OCI-LY1 (cell line): Measurements from ENCODE around the gene ORC2.
"Not testable (repeated sequence)": the region's sequence is repeated elsewhere in the genome, so short reads cannot be mapped to it uniquely, and the experiment has no call there.

Experiments
- H2AFZ ChIP-seq: fragments of 200-600 bp; sonication (generic), shearing (Covaris generic); 2 replicates; pipeline ENCODE4 v1.6.0; 2014; ENCODE audit warnings: antibody characterized with exemption, mild to moderate bottlenecking, low read length
- H3F3A ChIP-seq: fragments of 200-600 bp; sonication (generic), shearing (Covaris generic); 2 replicates; pipeline ENCODE4 v1.6.0; 2014; ENCODE audit warnings: mild to moderate bottlenecking, antibody characterized with exemption, low read length, moderate library complexity; ENCODE audit not compliant: insufficient read depth
- H3K27ac ChIP-seq: fragments of 200-600 bp; sonication (generic); 2 replicates; pipeline ENCODE4 v1.5.1; 2014; ENCODE audit warnings: low read length, mixed run types, mild to moderate bottlenecking, low read depth; ENCODE audit not compliant: poor library complexity, severe bottlenecking
- H3K27me3 ChIP-seq: fragments of 200-600 bp; sonication (generic); 2 replicates; pipeline ENCODE4 v1.6.0; 2014; ENCODE audit warnings: antibody characterized with exemption, mild to moderate bottlenecking, low read length, moderate library complexity; ENCODE audit not compliant: insufficient read depth
- H3K36me3 ChIP-seq: fragments of 200-600 bp; sonication (generic); 2 replicates; pipeline ENCODE4 v1.6.1; 2014; ENCODE audit warnings: mild to moderate bottlenecking, antibody characterized with exemption, low read length, moderate library complexity, mixed read lengths; ENCODE audit not compliant: insufficient read depth
- H3K4me1 ChIP-seq: fragments of 200-600 bp; sonication (generic); 2 replicates; pipeline ENCODE4 v1.5.1; 2014; ENCODE audit warnings: mild to moderate bottlenecking, low read length, moderate library complexity; ENCODE audit not compliant: insufficient read depth, severe bottlenecking
- H3K4me2 ChIP-seq: fragments of 200-600 bp; sonication (generic), shearing (Covaris generic); 2 replicates; pipeline ENCODE4 v1.6.1; 2014; ENCODE audit warnings: low read length
- H3K4me3 ChIP-seq: fragments of 200-600 bp; sonication (generic); 2 replicates; pipeline ENCODE4 v1.5.1; 2014; ENCODE audit warnings: low read length, low read depth, mild to moderate bottlenecking, mixed read lengths; ENCODE audit not compliant: poor library complexity, severe bottlenecking
- H3K79me2 ChIP-seq: fragments of 200-600 bp; shearing (Covaris generic); 2 replicates; pipeline ENCODE4 v1.6.1; 2016; ENCODE audit warnings: mixed run types, low read length, mixed read lengths; ENCODE audit not compliant: insufficient read depth
- H3K9ac ChIP-seq: fragments of 200-600 bp; sonication (generic), shearing (Covaris generic); 2 replicates; pipeline ENCODE4 v1.6.1; 2014; ENCODE audit warnings: mild to moderate bottlenecking, low read length, mixed read lengths
- H3K9me2 ChIP-seq: fragments of 200-600 bp; sonication (generic), shearing (Covaris generic); 2 replicates; pipeline ENCODE4 v1.6.1; 2014; ENCODE audit warnings: low read depth, mild to moderate bottlenecking, low read length, mixed read lengths
- H3K9me3 ChIP-seq: fragments of 200-600 bp; shearing (Covaris generic); 2 replicates; pipeline ENCODE4 v1.6.1; 2014; ENCODE audit warnings: low read length, mixed read lengths
- H4K20me1 ChIP-seq: fragments of 200-600 bp; sonication (generic), shearing (Covaris generic); 2 replicates; pipeline ENCODE4 v1.6.0; 2016; ENCODE audit warnings: mild to moderate bottlenecking, low read length; ENCODE audit not compliant: insufficient read depth
- CTCF ChIP-seq: fragments of 200-600 bp; sonication (generic), shearing (Covaris generic); IDR thresholded peaks from 2 replicates; pipeline ENCODE4 v1.5.1; 2017; ENCODE audit warnings: mild to moderate bottlenecking, antibody characterized with exemption, low read length, moderate library complexity, mixed read lengths
- EZH2 ChIP-seq: fragments of 200-600 bp; sonication (generic), shearing (Covaris generic); IDR thresholded peaks from 2 replicates; pipeline ENCODE4 v1.8.0; 2017; ENCODE audit warnings: borderline replicate concordance, mixed run types, mild to moderate bottlenecking, antibody characterized with exemption, low read length, moderate library complexity, mixed read lengths

Gene ORC2

DNA sequence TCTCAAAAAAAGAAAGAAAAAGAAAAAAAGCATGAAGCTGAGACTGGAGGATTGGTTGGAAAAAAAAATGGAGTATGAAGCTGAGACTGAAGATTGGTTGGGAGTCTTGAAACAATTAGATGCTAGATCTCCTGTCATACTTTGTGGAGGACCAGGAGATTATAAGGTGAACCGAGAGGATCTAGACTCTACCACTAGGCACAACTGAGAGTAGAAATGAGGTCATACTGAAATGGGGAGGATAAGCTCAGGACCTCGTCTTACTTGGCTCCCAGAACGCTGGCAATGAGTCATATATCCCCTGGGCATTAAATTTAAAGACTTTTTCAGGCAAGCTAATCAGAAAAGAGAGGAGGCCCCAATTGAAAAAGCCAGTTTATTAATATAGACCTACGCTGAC lies 3.3 kb upstream of the ORC2 start:
- TF ChIP-seq CTCF (no peak), EZH2 (no peak)
- Histone ChIP-seq H4K20me1 (no peaks in the 10 kb centered on the region), H3K4me1 (peaks cover 23% of the 10 kb centered on the region), H3K4me3 (no peak overlapping the region), H3K27me3 (no peaks in the 10 kb centered on the region), H3F3A (no peaks in the 10 kb centered on the region), H3K27ac (no peak overlapping the region), H3K9me2 (no peaks in the 10 kb centered on the region), H3K79me2 (peaks cover 18% of the 10 kb centered on the region), H2AFZ (no peak overlapping the region), H3K9me3 (no peaks in the 10 kb centered on the region), H3K36me3 (no peaks in the 10 kb centered on the region; the same call in 1 of the 2 replicates), H3K9ac (no peak overlapping the region), H3K4me2 (no peak overlapping the region)

DNA sequence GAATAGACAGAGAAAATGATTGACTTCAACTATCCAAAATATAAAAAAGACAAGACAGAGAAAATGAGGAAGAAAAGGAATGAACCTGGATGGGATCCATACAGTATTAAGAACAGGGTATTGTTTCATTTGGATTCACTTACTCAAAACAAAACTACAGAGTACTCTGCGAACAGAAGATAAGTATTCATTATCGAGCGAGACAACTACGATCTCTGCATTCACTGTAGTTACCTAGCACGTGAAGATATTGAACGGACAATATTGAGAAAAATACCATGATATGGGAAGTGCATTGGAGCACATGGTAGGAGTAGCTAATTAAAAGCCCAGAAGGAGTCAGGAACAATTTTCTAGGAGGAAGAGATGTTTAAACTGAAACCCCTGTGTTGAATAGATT lies 1.0 kb upstream of the ORC2 start:
- Histone ChIP-seq H4K20me1 (no peaks in the 10 kb centered on the region), H3K4me2 (peak overlapping the region; percentile 97), H3K36me3 (peaks cover under 1% of the 10 kb centered on the region; the same call in 1 of the 2 replicates), H3K27ac (peak overlapping the region; percentile 7), H3K27me3 (no peaks in the 10 kb centered on the region), H3K79me2 (peaks cover 31% of the 10 kb centered on the region), H3K4me1 (peaks cover 42% of the 10 kb centered on the region), H3K4me3 (peak overlapping the region; percentile 75), H3F3A (no peaks in the 10 kb centered on the region), H3K9ac (peak overlapping the region; percentile 71), H3K9me2 (no peaks in the 10 kb centered on the region), H3K9me3 (no peaks in the 10 kb centered on the region), H2AFZ (no peak overlapping the region)
- TF ChIP-seq EZH2 (no peak), CTCF (no peak)

DNA sequence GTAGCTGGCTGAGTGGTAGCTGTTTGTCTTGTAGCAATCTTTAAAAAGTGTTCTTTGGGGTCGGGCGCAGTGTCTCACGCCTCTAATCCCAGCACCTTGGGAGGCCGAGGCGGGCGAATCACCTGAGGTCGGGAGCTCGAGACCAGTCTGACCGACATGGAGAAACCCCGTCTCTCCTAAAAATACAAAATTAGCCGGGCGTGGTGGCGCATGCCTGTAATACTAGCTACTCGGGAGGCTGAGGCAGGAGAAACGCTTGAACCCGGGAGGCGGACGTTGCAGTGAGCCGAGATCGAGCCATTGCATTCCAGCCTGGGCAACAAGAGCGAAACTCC lies 425 bp upstream of the ORC2 start:
- H2AFZ ChIP-seq, H3K9me2 ChIP-seq, H3K9me3 ChIP-seq, H3K36me3 ChIP-seq, H3F3A ChIP-seq, H3K27me3 ChIP-seq, H4K20me1 ChIP-seq: not testable (repeated sequence)
- peak overlapping the region; percentile 42 for H3K27ac ChIP-seq
- H3K9ac ChIP-seq = peak overlapping the region; percentile 71
- H3K4me1 ChIP-seq = peaks cover 46% of the 10 kb centered on the region
- peaks cover 31% of the 10 kb centered on the region for H3K79me2 ChIP-seq
- peak overlapping the region; percentile 97 for H3K4me2 ChIP-seq
- peak overlapping the region; percentile 75 for H3K4me3 ChIP-seq

- Histone ChIP-seq H3K27me3 (no peaks in the 10 kb centered on the region), H4K20me1 (no peaks in the 10 kb centered on the region), H3K4me2 (peak overlapping the region; percentile 97), H3K9me2 (no peaks in the 10 kb centered on the region), H3K79me2 (peaks cover 31% of the 10 kb centered on the region), H3K4me1 (peaks cover 46% of the 10 kb centered on the region), H3K4me3 (peak overlapping the region; percentile 75), H2AFZ (no peak overlapping the region), H3K27ac (peak overlapping the region; percentile 71), H3K36me3 (peaks cover 16% of the 10 kb centered on the region; the same call in 1 of the 2 replicates), H3F3A (no peaks in the 10 kb centered on the region), H3K9ac (peak overlapping the region; percentile 71), H3K9me3 (no peaks in the 10 kb centered on the region)
- TF ChIP-seq CTCF (no peak), EZH2 (no peak)
Measured at GRCh38 chr2:200962811-200963123, 693 bp downstream of the ORC2 start.
